LNCaP clone FGC (cell line): ENCODE data around the gene PPP3CA.
A peak's percentile ranks its signal among the peaks of the same experiment; 100 is the strongest.

Experiments
- DNase-seq: peaks from one replicate; pipeline ENCODE4 v3.0.0-alpha.2; 2011; ENCODE audit warnings: low read depth
- H3K4me3 ChIP-seq: 2 replicates; pipeline ENCODE4 v1.5.1; 2011; ENCODE audit warnings: mild to moderate bottlenecking, low read depth, low read length, control low read depth
- TF ChIP-seq, protein P1 (sequence below): IDR thresholded peaks from 2 replicates; pipeline ENCODE4 v1.5.1; 2012; ENCODE audit warnings: mild to moderate bottlenecking; ENCODE audit not compliant: control insufficient read depth, insufficient read depth; ENCODE audit errors: extremely low read depth

PPP3CA gene

DNA sequence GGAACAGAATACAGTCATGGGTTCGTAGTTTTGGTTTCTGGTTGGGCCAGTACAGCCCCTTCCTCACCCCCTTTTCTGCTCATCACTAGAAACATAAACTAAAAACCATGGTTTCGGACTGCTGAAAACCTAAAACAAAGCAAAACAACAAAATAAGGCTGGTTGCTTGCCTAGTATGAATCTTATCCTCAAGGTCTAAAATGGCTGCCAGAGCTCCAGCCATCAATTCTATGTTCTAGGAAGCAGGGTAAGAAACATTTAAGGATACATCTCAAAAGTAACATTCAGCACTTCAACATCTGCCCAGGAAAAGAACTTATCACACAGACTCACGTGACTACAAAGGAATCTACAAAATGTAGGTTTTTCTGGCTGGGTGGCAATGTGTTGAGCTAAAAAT lies 31.5 kb downstream of the PPP3CA start:
- H3K4me3 ChIP-seq = no peak overlapping the region
- TF ChIP-seq, protein P1, sequence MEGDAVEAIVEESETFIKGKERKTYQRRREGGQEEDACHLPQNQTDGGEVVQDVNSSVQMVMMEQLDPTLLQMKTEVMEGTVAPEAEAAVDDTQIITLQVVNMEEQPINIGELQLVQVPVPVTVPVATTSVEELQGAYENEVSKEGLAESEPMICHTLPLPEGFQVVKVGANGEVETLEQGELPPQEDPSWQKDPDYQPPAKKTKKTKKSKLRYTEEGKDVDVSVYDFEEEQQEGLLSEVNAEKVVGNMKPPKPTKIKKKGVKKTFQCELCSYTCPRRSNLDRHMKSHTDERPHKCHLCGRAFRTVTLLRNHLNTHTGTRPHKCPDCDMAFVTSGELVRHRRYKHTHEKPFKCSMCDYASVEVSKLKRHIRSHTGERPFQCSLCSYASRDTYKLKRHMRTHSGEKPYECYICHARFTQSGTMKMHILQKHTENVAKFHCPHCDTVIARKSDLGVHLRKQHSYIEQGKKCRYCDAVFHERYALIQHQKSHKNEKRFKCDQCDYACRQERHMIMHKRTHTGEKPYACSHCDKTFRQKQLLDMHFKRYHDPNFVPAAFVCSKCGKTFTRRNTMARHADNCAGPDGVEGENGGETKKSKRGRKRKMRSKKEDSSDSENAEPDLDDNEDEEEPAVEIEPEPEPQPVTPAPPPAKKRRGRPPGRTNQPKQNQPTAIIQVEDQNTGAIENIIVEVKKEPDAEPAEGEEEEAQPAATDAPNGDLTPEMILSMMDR = no peak
- DNase-seq = no peak

DNA sequence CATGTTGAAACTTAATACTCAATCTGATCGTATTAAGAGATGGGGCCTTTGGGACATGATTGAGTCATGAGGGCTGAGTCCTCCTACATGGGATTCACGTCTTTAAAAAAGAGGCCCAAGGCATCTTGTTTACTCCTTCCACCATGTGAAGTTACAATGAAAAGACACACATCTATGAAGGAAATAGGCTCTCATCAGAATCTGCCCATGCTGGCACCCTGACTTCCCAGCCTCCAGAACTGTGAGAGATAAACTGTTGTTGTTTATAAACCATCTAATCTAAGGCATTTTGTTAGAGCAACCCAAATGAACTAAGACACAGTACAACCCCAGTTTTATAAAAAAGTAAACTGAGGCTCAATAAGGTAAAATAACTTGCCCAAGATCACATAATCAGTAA lies 32.3 kb downstream of the PPP3CA start:
- no peak overlapping the region for H3K4me3 ChIP-seq
- DNase-seq = no peak

DNA sequence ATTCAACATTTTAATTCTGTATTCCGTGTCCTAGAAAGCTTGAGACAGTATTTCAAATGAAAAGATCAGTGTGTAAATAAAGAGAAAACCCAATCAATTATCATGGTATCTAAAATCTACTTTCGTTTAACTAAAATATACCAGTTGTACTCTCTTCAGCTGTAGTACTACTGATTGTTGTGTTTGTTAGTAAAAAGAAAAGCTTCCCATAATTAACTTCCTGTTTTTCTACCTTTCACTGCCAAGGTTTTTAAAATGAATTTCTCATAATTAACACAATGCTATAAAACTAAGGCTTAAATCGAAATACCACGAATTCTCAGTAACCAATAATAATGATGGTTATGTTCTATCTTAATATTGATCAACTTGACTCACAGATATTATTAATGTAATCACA lies 37.4 kb downstream of the PPP3CA start:
- TF ChIP-seq, protein P1 = no peak
- no peak for DNase-seq
- no peak overlapping the region for H3K4me3 ChIP-seq

More for the DNA sequence above, 32.3 kb downstream of the PPP3CA start:
- TF ChIP-seq, protein P1 = no peak

DNA sequence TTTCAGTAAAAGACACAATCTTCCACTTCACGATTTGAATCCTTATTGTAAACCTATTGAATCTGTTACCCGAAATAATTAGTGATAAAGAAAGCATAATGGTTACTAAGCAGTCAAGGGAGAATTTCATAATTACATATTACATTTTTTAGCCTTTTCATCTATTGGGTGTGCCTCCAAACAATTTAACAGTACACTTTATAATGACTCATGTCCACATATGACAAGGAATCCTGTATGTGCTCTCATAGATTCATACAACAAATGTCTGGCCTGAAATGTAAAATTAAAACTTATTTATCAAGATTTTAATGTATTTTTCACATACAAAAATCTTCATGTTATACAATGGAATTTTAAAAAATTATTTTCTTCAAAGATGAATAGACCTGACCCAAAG lies 39.4 kb downstream of the PPP3CA start:
- DNase-seq = no peak
- TF ChIP-seq, protein P1 = no peak
- H3K4me3 ChIP-seq = no peak overlapping the region

DNA sequence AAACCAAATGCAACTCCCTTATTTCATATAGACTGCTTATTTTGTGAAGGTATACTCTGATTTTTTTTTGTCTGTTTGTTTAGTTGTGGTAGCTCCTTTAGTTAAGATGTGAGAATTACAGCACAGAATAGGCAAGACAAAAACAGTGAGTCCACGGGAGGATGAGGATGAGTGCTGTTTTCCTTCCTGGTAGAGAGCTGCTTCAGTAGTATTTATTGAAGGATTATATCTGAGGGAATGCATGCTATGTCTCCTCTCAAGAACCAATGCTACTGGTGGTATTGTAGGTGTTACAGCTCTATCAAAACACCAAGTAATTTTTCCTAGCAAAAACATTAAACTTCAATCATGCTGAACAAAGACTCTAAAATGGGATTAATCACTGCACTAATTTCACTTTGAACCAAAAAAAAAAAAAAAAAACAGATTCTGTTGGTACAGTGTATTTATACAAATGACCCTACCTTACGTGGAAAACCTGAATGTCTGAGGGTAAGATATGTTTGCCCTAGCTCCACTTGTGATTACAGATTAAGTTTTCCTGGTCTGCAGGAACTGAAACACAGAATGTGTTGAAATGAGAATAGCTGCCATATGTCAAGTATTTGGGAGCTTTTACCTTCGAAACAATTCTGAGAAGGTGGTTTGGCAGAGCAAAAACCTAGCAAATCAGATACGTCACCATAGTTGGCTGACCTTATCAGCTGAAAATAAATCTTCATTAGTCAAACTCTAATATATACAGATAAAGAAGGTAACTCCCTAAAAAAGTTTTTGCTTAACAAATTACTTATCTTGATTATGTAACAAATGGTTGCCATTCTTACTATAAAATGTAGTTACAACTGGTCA lies 40.3 kb downstream of the PPP3CA start:
- H3K4me3 ChIP-seq = no peak overlapping the region
- DNase-seq = no peak
- TF ChIP-seq, protein P1 = no peak

DNA sequence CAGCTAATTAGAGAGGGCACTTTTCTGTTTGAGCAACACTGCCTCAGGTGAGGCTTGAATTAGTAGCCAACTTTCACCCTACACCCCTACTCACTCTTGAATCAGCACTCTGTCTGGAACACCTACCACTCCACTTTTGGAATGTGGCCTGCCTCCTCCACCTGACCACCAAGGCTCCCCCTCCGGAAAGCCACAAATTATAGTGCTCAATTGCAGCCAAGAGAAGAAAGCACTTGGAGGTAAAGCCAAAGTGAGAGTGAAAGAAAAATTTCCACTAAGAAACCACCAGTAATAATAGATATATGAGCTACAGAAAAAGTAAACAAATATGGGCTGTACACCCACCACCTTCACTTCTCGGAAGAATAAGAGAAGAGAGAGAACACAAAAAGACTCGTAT lies 41.1 kb downstream of the PPP3CA start:
- DNase-seq = no peak
- TF ChIP-seq, protein P1 = no peak
- H3K4me3 ChIP-seq = no peak overlapping the region

DNA sequence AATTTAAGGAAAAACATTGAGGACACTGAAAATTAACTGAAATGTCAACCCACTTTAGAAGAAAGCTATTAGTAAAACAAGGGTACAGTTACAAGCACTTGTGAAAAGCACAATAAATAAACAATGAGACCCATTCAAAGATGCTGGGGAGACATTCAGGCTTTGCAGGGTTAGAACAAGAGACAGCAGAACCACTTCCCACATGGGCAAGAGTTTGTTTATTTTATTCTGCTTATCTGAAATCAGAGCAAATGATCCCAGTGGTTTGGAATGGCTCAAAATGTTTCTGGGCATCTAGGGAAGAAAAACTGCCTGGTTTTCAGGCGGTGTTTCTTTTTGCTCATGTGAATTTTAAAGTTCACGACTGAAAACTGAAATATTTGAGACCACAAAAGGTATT lies 42.4 kb downstream of the PPP3CA start:
- no peak overlapping the region for H3K4me3 ChIP-seq
- DNase-seq = peak; percentile 51
- TF ChIP-seq, protein P1 = no peak
